ENCODE data around the gene C16orf92. TPM values are rescaled to one million over a fixed set of nuclear protein-coding genes. Genes with fewer than 3 reads are reported as not detected.

Gene C16orf92
- total and polyA plus RNA-seq, 2 of the 13 experiments (the other 11 are each of a cell fraction or from before 2014, with no cell fraction given) = not detected

GRCh38 chr16:30065102-30065942, 42.3 kb downstream of the C16orf92 start, which contains the start of gene ALDOA (continued):
- TF ChIP-seq ARHGAP35 (CRISPR knock-in tag; IDR thresholded peaks at IDR 0.05; ENCODE audit: borderline replicate concordance) (peak; percentile 90), ATF3 (CRISPR knock-in tag; IDR thresholded peaks at IDR 0.05) (peak; percentile 80), ZNF207 (IDR thresholded peaks at IDR 0.05; ENCODE audit: borderline replicate concordance) (no peak), MXD1 (CRISPR knock-in tag; IDR thresholded peaks at IDR 0.05) (peak; percentile 96), CREM (IDR thresholded peaks at IDR 0.05) (peak; percentile 59; the same call in 1 of the 2 replicates), CREM (CRISPR knock-in tag; IDR thresholded peaks at IDR 0.05) (no peak), CEBPG (CRISPR knock-in tag; IDR thresholded peaks at IDR 0.05) (peak; percentile 27; the same call in 1 of the 2 replicates), ZNF773 (CRISPR knock-in tag; IDR thresholded peaks at IDR 0.05; ENCODE audit: borderline replicate concordance) (peak; percentile 94; the same call in 1 of the 2 replicates), AGO2 (optimal IDR thresholded peaks at IDR 0.05; ENCODE audit: low read depth, low read length) (peak; percentile 97), ZKSCAN5 (CRISPR knock-in tag; IDR thresholded peaks at IDR 0.05) (peak; percentile 31; the same call in 1 of the 2 replicates), ZNF234 (CRISPR knock-in tag; conservative IDR thresholded peaks at IDR 0.05) (peak; percentile 99), SP1 (IDR thresholded peaks at IDR 0.05) (0 out of 2 replicates have a peak, but pooled peaks have one; percentile 28), SP1 (CRISPR knock-in tag; IDR thresholded peaks at IDR 0.05) (peak; percentile 86; the same call in 1 of the 2 replicates), HOXA5 (CRISPR knock-in tag; IDR thresholded peaks at IDR 0.05) (peak; percentile 79), EZH2 (conservative IDR thresholded peaks at IDR 0.05; ENCODE audit: low read depth, low read length) (no peak), ZNF75D (CRISPR knock-in tag; IDR thresholded peaks at IDR 0.05; ENCODE audit: borderline replicate concordance) (no peak), KDM1A (CRISPR knock-in tag; IDR thresholded peaks at IDR 0.05) (no peak; the same call in 1 of the 2 replicates), ZEB1 (IDR thresholded peaks at IDR 0.05; ENCODE audit: insufficient replicate concordance, low read depth) (peak; percentile 55)
- TF ChIP-seq, protein P1, sequence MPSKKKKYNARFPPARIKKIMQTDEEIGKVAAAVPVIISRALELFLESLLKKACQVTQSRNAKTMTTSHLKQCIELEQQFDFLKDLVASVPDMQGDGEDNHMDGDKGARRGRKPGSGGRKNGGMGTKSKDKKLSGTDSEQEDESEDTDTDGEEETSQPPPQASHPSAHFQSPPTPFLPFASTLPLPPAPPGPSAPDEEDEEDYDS (CRISPR knock-in tag; IDR thresholded peaks at IDR 0.05) = peak; percentile 99
- TF ChIP-seq, protein P2, sequence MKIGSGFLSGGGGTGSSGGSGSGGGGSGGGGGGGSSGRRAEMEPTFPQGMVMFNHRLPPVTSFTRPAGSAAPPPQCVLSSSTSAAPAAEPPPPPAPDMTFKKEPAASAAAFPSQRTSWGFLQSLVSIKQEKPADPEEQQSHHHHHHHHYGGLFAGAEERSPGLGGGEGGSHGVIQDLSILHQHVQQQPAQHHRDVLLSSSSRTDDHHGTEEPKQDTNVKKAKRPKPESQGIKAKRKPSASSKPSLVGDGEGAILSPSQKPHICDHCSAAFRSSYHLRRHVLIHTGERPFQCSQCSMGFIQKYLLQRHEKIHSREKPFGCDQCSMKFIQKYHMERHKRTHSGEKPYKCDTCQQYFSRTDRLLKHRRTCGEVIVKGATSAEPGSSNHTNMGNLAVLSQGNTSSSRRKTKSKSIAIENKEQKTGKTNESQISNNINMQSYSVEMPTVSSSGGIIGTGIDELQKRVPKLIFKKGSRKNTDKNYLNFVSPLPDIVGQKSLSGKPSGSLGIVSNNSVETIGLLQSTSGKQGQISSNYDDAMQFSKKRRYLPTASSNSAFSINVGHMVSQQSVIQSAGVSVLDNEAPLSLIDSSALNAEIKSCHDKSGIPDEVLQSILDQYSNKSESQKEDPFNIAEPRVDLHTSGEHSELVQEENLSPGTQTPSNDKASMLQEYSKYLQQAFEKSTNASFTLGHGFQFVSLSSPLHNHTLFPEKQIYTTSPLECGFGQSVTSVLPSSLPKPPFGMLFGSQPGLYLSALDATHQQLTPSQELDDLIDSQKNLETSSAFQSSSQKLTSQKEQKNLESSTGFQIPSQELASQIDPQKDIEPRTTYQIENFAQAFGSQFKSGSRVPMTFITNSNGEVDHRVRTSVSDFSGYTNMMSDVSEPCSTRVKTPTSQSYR (CRISPR knock-in tag; IDR thresholded peaks at IDR 0.05; ENCODE audit: borderline replicate concordance) = peak; percentile 98
- TF ChIP-seq, protein P3, sequence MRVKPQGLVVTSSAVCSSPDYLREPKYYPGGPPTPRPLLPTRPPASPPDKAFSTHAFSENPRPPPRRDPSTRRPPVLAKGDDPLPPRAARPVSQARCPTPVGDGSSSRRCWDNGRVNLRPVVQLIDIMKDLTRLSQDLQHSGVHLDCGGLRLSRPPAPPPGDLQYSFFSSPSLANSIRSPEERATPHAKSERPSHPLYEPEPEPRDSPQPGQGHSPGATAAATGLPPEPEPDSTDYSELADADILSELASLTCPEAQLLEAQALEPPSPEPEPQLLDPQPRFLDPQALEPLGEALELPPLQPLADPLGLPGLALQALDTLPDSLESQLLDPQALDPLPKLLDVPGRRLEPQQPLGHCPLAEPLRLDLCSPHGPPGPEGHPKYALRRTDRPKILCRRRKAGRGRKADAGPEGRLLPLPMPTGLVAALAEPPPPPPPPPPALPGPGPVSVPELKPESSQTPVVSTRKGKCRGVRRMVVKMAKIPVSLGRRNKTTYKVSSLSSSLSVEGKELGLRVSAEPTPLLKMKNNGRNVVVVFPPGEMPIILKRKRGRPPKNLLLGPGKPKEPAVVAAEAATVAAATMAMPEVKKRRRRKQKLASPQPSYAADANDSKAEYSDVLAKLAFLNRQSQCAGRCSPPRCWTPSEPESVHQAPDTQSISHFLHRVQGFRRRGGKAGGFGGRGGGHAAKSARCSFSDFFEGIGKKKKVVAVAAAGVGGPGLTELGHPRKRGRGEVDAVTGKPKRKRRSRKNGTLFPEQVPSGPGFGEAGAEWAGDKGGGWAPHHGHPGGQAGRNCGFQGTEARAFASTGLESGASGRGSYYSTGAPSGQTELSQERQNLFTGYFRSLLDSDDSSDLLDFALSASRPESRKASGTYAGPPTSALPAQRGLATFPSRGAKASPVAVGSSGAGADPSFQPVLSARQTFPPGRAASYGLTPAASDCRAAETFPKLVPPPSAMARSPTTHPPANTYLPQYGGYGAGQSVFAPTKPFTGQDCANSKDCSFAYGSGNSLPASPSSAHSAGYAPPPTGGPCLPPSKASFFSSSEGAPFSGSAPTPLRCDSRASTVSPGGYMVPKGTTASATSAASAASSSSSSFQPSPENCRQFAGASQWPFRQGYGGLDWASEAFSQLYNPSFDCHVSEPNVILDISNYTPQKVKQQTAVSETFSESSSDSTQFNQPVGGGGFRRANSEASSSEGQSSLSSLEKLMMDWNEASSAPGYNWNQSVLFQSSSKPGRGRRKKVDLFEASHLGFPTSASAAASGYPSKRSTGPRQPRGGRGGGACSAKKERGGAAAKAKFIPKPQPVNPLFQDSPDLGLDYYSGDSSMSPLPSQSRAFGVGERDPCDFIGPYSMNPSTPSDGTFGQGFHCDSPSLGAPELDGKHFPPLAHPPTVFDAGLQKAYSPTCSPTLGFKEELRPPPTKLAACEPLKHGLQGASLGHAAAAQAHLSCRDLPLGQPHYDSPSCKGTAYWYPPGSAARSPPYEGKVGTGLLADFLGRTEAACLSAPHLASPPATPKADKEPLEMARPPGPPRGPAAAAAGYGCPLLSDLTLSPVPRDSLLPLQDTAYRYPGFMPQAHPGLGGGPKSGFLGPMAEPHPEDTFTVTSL (CRISPR knock-in tag; IDR thresholded peaks at IDR 0.05; ENCODE audit: borderline replicate concordance) = peak; percentile 58
